HG02623 (cell line): Measurements from ENCODE around the gene PLEKHA8.

ENCODE experiments used
- ATAC-seq: cut with Tn5 transposase; IDR thresholded peaks from one replicate; pipeline ENCODE4 v1.9.1; 2021; ENCODE audit warnings: moderate library complexity; ENCODE audit not compliant: unreplicated experiment

Gene PLEKHA8

GRCh38 chr7:30062587-30062986, 34.4 kb downstream of the PLEKHA8 start:
- peak; percentile 64 for ATAC-seq

DNA sequence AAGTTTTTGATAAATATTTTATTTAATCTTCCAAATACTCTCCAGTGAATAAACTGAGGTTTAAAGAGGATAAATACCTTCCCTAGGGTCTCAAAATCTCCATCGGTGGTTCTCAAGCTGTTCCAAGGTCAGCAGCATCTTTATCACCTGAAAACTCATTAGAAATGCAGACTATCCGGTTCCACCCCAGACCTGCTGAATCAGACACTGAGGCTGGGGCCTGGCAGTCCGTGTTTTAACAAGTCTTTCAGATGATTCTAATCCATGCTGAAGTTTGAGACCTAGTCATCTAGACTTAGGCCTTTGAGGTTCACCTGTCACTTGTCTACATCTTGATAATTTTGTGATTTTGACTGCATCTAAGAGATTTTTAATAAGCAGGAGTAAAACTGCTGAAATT, 37.5 kb downstream of the PLEKHA8 start:
- ATAC-seq = no peak

GRCh38 chr7:30066687-30067086, 38.5 kb downstream of the PLEKHA8 start:
- no peak for ATAC-seq

GRCh38 chr7:30068117-30068516, 39.9 kb downstream of the PLEKHA8 start:
- ATAC-seq = no peak

DNA sequence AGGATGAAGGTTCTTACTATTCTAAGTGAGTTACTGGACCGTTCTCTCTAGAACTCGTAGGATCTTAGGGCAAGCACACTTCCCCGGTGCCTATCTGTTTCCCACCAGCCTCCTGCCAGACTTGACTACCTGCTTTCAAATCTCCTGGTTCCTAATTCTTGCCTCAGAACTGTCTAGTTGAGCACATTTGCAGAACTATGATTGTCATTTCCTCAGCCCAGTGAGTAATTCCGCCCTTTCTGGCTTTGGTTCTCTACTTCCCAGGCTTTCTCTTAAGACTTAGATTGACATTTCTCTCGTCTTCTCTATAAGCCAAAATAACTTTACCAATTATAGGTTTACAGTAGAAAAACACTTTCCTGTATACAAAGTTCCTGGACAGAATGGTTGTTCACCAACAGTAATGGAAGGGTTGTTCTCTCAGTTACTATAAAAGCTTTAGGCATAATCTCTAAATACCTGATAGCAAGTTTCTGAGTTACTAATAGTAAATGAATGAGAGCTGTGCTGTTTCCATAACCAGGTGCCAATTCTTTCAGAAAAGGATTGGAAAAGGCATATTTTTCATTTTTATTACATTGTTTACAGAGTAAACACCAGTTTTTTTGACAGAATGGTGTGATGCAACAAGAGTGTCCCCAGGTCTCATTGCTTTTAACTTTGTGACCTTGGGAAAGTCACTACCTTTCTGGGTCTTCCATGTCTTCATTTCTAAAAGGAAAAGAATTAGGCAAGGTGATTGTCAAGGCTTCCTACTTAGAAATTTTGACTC, 41.1 kb downstream of the PLEKHA8 start:
- ATAC-seq = no peak

GRCh38 chr7:30070052-30070451, 41.8 kb downstream of the PLEKHA8 start:
- no peak for ATAC-seq

- ATAC-seq = no peak
Observed at GRCh38 chr7:30072735-30073134, 44.5 kb downstream of the PLEKHA8 start.

DNA sequence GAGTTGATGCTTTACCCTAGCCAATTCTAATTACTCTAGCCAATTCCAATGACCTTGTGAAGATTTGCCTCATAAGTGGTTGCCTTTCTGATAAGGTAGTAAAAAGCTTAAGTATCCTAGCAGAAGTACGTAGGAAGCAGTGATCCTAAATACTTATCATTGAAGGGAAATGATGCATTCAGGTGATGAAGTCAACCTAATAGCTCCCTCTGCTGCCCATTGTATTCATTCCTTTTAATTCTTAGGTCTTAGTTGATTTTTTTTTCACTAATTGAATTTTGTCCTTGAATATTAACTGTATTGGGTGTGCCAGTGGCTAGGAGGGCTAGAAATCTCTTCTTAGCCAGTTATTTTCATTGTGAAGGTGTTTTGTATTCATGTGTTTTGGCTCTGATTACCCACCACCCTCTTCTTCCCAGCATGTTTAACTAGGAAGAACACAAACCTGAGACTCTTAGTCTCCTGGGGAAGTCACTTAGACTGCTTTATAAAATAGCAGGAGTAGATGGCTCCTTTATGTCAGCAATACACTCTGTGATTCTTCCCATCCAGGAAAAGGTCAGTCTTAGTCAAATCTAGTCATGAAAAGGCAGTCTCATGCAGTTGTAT, 46.3 kb downstream of the PLEKHA8 start:
- no peak for ATAC-seq

DNA sequence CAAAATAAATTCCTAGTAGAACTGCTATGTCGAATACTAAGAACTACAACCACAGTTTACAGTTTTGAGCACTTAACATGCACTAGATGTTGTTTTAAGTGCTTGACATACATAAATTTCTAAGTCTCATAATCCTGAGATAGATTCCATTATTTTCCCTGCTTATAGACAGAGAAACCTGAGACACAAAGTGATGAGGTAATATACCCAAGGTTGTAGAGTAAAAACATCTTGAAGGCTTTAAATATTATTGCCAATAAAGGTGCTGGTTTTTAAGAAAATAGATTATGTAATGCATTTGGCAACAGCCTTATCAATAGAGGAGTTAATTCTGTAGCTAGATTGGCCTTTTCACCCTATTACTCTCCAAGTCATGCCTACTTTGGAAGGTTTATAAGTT, 48.2 kb downstream of the PLEKHA8 start:
- no peak for ATAC-seq

DNA sequence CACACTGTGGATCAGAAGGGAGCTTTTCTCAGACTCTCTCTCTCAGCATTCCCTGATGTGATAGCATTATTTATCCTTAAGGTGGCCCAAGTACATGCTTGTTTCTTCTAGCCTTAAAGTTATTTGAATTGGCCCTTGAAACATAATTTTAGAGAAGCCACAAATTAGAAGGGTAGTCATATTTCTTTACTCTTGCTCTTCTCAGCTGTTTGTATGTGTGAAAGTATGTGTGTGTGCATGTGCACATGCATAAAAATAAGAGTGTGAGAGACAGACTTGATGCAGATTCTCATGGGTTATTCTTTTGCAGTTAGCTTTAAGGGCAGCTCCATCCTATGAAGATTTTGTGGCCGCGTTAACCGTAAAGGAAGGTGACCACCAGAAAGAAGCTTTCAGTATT, 50.1 kb downstream of the PLEKHA8 start:
- no peak for ATAC-seq

- no peak for ATAC-seq
Observed at GRCh38 chr7:30079880-30080279, 51.7 kb downstream of the PLEKHA8 start.

DNA sequence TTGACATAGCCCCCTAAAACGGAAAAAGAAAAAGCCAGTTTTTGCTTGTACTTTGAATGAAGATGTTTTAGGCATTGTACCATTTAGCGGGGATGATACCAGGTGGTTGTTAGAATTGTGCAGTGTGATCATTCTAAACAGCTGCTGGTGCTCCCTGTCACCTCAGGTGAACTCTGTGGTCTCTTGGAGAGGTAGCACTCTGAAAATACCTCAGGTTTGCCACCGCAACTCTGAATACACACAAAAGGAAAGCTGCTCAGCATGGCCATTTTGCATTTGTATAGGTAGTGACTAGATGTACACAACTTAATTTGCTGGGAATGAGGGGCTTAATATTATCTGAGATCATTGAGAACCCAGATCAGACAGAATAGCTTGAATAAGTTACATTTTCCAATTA, 52.6 kb downstream of the PLEKHA8 start:
- no peak for ATAC-seq

GRCh38 chr7:30082686-30083085, 54.5 kb downstream of the PLEKHA8 start:
- no peak for ATAC-seq

DNA sequence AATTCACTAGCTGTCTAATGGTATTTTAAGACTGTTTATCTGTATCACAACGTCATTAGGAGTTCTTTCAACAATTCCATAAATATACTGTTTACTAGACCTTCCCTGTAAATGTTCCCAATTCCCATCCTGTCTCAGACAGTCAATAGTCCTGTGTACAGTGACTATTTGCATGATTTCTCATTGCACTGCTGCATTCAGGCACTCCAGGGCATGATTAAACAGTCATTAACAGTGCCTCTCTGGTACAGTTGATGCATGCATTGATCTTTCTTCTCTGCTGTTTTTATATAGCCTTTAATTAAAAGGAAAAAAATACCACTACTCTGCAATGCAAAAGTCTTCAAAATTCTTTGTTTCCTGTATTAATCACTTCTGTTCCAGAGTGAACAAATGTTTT, 55.1 kb downstream of the PLEKHA8 start:
- no peak for ATAC-seq

GRCh38 chr7:30084212-30084611, 56.0 kb downstream of the PLEKHA8 start:
- no peak for ATAC-seq

GRCh38 chr7:30086529-30086928, 58.3 kb downstream of the PLEKHA8 start:
- no peak for ATAC-seq

- ATAC-seq = no peak
Observed at GRCh38 chr7:30087371-30087770, 59.2 kb downstream of the PLEKHA8 start.

DNA sequence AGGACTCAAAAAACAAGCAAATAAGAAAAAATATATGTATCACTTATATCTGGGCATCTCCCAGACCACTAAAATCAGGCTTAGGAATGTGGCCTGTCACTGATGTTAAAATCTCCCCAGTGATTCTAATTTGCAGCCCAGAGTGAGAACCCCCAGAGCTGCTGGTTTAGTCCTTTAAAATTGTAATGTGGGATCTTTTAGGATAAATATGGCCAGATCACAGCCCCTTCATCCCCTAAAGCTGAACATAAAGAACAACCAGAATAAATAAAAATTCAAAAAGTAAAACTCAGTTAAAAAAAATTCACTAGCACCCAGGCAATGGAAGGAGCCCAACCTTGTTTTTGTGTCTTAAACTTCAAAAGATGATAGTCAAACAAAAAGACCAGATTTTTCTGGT, 60.1 kb downstream of the PLEKHA8 start:
- ATAC-seq = no peak

- no peak for ATAC-seq
Observed at GRCh38 chr7:30090111-30090510, 61.9 kb downstream of the PLEKHA8 start.

DNA sequence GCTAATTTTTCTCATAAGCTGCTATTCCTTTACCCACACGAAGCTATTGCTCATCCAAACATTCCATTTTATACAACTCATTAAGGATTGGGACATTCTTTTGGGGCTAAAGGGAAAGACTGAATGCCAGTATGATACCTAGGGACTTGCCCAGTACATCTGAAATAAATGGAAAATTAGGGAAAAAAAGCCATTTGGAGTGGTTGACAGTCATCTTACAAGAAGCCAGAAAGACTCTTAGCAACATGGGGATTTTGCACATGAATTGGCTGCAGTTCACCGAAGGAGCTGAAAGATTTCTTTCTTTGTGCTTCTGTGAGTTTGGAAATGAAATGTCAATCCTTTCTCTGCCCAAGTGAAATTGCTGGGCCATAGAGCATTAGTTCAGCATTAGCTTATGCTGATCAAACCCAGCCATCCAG, 63.3 kb downstream of the PLEKHA8 start:
- ATAC-seq = no peak

DNA sequence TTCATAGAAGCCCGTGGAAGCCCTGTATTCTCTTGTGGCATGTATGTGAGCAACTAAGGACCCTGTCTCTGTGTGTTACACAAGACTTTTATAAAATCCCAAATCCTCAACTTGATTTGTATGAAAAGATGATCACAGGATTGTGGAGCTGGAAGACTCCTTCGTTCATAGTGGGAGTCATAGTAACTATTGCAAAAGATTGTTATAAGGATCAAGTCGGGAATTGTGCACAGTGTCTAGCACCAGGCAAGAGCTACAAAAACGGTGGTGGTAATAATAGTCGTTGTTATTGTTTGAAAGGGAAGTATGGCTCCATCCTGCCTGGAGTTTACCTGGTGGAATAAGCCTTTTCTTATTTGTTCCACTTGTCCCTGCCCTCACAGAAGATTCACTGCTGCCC, 63.8 kb downstream of the PLEKHA8 start:
- ATAC-seq = no peak

DNA sequence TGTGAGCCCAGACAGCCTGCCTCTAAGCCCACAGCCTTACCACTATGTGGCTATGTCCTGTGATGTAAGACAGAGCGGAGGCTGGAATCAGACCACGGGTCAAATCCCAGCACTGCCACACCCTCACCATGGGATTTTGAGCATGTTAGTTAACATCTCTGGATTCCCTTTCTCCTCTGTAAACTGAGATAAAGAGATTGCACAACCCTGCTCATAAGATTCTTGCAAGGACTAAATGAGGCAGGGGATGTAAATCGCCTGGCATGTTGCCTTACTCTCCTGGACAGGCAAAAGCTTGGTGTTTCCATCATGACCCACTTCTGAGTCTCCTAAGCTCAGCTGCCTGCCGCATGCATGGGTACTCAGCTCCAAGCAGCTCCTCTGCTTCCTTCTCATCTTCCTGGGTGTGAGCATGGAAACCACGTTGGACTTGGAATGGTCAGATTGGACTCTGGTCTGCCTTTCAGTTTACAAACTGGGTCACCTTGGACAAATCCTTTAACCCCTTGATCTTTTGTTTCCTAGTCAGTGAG, 65.3 kb downstream of the PLEKHA8 start:
- ATAC-seq = no peak
